Subcutaneous abdominal adipose tissue (tissue), 5 donors: ENCODE measurements around the gene MALRD1.

Experiments used
- H3K27ac ChIP-seq: one replicate; pipeline ENCODE4 v1.7.0; 2013; ENCODE audit warnings: low read depth, mild to moderate bottlenecking, inconsistent platforms, low read length, moderate library complexity
- H3K27me3 ChIP-seq, 5 donors: one replicate each; pipeline ENCODE4 v1.7.0; 2013; ENCODE audit warnings: low read length in 5 of 5, inconsistent platforms in 1 of 5; ENCODE audit not compliant: control insufficient read depth in 5 of 5, insufficient read depth in 4 of 5
- H3K36me3 ChIP-seq, 5 donors: one replicate each; pipeline ENCODE4 v1.7.0; 2013; ENCODE audit warnings: low read length in 5 of 5; ENCODE audit not compliant: control insufficient read depth in 5 of 5, insufficient read depth in 5 of 5
- H3K4me1 ChIP-seq, 5 donors: one replicate each; pipeline ENCODE4 v1.7.0; 2013; ENCODE audit warnings: low read length in 5 of 5, mild to moderate bottlenecking in 3 of 5, moderate library complexity in 1 of 5; ENCODE audit not compliant: control insufficient read depth in 5 of 5, insufficient read depth in 5 of 5
- H3K4me3 ChIP-seq, 5 donors: one replicate each; pipeline ENCODE4 v1.7.0; 2013; ENCODE audit warnings: low read length in 5 of 5, low read depth in 1 of 5
- H3K9ac ChIP-seq, 5 donors: one replicate each; pipeline ENCODE4 v1.7.0; 2013; ENCODE audit warnings: low read length in 5 of 5, mild to moderate bottlenecking in 4 of 5, moderate library complexity in 3 of 5
- H3K9me3 ChIP-seq, 5 donors: one replicate each; pipeline ENCODE4 v1.7.0; 2013; ENCODE audit warnings: low read length in 5 of 5; ENCODE audit not compliant: control insufficient read depth in 5 of 5
- donor health status: healthy.
- donor health status: healthy.
- donor health status: healthy.
- donor health status: healthy.
- donor health status: healthy.

MALRD1 gene

GRCh38 chr10:19451356-19451755 is 402.8 kb downstream of the MALRD1 start:
- Histone ChIP-seq H3K27me3 (no peaks in the 10 kb centered on the region), H3K9me3 (no peaks in the 10 kb centered on the region), H3K27ac (no peak overlapping the region), H3K36me3 (no peaks in the 10 kb centered on the region), H3K9ac (no peak overlapping the region), H3K4me3 (no peak overlapping the region), H3K4me1 (peaks cover 0 to 11% (median 0%) of the 10 kb centered on the region in 5 donors)

DNA sequence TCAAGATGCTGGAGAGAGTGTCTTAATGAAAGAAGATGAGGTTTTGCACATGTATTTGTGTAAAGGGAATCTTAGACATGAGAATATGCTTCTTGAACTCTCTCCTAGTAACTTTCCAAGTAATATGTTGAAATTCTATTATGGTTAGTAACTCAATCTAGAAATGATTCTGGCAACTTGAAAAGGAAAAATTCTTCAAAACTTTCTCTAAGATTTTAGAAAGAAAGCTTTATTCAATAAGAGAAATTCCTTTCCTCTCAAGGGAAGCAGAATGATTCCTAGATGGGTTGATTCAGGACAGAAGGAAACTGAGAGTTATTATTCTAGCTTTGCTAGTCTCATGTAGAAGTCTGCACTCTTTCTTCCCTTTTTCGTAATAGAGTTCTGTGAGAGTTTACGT is 403.3 kb downstream of the MALRD1 start:
- peak overlapping the region; percentile 3 for H3K27ac ChIP-seq
- H3K9ac ChIP-seq, result no peak overlapping the region
- no peaks in the 10 kb centered on the region for H3K36me3 ChIP-seq

GRCh38 chr10:19453967-19454366 is 405.4 kb downstream of the MALRD1 start:
- H3K4me3 ChIP-seq, result no peak overlapping the region
- H3K9ac ChIP-seq, result no peak overlapping the region
- H3K36me3 ChIP-seq, result no peaks in the 10 kb centered on the region
- no peaks in the 10 kb centered on the region for H3K27me3 ChIP-seq
- H3K4me1 ChIP-seq, result peaks cover 0 to 11% (median 0%) of the 10 kb centered on the region in 5 donors
- H3K27ac ChIP-seq, result no peak overlapping the region
- H3K9me3 ChIP-seq, result no peaks in the 10 kb centered on the region

More for the DNA sequence above, 403.3 kb downstream of the MALRD1 start:
- Histone ChIP-seq H3K9me3 (no peaks in the 10 kb centered on the region), H3K4me3 (no peak overlapping the region), H3K27me3 (no peaks in the 10 kb centered on the region), H3K4me1 (peaks cover 0 to 11% (median 0%) of the 10 kb centered on the region in 5 donors)

DNA sequence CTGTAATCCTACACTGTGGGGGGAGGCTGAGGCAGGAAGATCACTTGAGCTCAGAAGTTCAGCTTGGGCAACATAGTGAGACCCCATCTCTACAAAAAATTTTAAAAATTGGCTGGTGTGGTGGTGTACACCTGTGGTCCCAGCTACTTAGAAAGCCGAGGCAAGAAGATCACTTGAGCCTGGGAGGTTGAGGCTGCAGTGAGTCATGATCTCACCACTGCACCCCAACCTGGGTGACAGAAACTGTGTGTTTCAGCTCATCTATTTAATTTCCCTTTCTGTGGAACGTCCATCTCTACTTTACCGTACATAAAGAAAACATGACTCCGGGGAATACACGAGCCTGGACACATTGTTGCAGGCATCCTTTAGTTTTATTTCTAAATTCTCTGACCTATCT is 413.0 kb downstream of the MALRD1 start:
- Histone ChIP-seq H3K4me1 (no peaks in the 10 kb centered on the region), H3K9me3 (no peaks in the 10 kb centered on the region), H3K27me3 (no peaks in the 10 kb centered on the region), H3K36me3 (no peaks in the 10 kb centered on the region), H3K9ac (no peak overlapping the region), H3K4me3 (no peak overlapping the region), H3K27ac (no peak overlapping the region)

DNA sequence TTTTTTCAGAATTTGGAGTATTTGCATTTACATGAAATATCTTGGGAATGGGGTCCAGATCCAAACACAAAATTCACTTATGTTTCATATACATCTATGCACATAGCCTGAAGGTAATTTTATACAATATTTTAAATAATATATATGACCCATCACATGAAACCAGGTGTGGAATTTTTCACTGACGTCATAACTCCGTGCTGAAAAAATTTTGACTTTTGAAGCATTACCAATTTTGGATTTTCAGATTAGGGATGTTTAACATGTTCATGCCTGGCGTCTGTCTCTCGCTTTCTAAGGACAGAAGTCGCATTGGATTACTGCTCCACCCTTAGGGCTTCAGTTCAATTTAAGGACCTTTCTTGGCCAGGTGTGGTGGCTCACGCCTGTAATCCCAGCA is 418.1 kb downstream of the MALRD1 start:
- H3K9me3 ChIP-seq, result no peaks in the 10 kb centered on the region
- no peaks in the 10 kb centered on the region for H3K27me3 ChIP-seq
- H3K27ac ChIP-seq, result no peak overlapping the region
- H3K4me1 ChIP-seq, result no peaks in the 10 kb centered on the region
- H3K4me3 ChIP-seq, result no peak overlapping the region
- H3K9ac ChIP-seq, result no peak overlapping the region
- no peaks in the 10 kb centered on the region for H3K36me3 ChIP-seq

DNA sequence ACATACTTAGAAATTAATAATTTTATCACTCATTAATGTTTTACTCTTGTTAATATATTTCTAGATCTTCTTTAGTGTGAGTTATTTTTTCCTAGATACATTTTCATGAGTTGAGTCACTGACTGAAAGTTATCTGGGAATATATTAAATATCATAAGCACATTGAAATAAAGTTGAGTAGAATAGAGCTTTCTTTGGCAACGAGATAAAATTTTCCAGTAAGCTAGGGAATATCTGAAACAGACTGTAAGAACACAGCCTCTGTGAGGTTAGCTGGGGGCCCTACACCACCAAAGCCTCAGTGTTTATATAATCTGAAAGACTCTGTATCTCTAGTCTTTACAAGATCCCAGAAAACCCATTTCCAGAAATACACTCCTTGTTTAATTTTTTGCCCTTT is 419.8 kb downstream of the MALRD1 start:
- no peaks in the 10 kb centered on the region for H3K36me3 ChIP-seq
- H3K4me1 ChIP-seq, result no peaks in the 10 kb centered on the region
- H3K27ac ChIP-seq, result no peak overlapping the region
- H3K9me3 ChIP-seq, result no peaks in the 10 kb centered on the region
- H3K9ac ChIP-seq, result no peak overlapping the region
- H3K4me3 ChIP-seq, result no peak overlapping the region
- H3K27me3 ChIP-seq, result no peaks in the 10 kb centered on the region

DNA sequence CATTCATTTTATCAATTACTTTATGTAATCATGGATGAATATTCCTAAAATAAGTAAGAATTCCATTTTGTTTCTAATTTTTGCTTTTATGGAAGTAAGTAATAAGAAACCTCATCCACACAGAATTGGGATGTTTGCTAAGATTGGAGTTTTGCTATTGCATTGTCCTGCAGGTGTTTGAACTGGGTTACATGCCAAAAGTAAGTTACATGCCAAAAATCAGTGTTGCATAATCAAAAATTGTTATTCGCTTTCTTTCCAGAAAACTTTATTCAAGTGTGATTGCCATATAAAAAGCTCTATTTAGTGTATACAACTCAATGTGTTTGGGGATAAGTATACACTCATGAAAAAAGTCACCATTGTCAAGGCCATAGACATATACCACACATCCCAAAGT is 420.9 kb downstream of the MALRD1 start:
- no peak overlapping the region for H3K4me3 ChIP-seq
- no peaks in the 10 kb centered on the region for H3K36me3 ChIP-seq
- H3K27me3 ChIP-seq, result no peaks in the 10 kb centered on the region
- H3K4me1 ChIP-seq, result no peaks in the 10 kb centered on the region
- no peaks in the 10 kb centered on the region for H3K9me3 ChIP-seq
- H3K27ac ChIP-seq, result no peak overlapping the region
- H3K9ac ChIP-seq, result no peak overlapping the region

DNA sequence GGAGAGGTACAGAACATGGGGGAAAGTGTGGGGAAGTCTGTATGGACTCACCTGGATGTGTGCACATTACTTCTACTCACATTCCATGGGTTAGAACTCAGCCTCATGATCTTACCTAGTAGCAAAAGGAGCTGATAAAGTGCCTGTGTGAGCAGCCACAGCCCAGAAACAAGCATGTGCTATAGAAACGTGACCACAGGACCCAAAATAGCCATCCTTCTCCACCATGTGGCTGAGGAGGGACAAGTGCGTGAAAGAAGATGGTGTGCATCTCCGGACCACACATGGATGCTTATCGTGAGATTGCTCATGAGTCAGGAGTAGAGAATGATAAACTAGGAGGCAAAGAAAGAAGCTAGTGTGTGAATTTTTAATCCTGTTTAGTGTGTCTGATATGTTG is 431.3 kb downstream of the MALRD1 start:
- H3K36me3 ChIP-seq, result no peaks in the 10 kb centered on the region
- H3K9me3 ChIP-seq, result peaks cover 0 to 3% (median 0%) of the 10 kb centered on the region in 5 donors
- H3K9ac ChIP-seq, result no peak overlapping the region
- no peak overlapping the region for H3K27ac ChIP-seq
- H3K27me3 ChIP-seq, result no peaks in the 10 kb centered on the region
- no peaks in the 10 kb centered on the region for H3K4me1 ChIP-seq
- H3K4me3 ChIP-seq, result no peak overlapping the region

DNA sequence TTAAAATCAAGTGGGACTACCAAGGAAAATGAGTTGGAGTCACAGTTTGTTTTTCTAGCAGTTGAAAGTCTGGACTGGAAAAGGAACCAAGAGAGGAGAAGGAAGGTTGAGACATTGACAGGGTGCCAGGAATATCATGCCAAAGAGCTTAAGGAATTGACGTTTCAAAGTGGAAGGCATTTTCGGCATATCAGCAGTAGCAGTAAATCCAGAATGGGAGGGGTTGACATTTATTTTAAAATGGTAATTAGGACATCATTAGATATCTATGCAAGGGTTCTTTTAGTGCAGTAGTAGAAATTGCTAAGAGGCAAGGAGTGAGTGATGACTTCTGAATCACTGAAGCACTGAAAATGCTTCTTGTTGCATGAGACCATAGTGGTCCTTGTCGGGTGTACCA is 431.8 kb downstream of the MALRD1 start:
- peaks cover 0 to 3% (median 0%) of the 10 kb centered on the region in 5 donors for H3K9me3 ChIP-seq
- H3K36me3 ChIP-seq, result no peaks in the 10 kb centered on the region
- no peak overlapping the region for H3K4me3 ChIP-seq
- no peak overlapping the region for H3K27ac ChIP-seq
- no peak overlapping the region for H3K9ac ChIP-seq
- no peaks in the 10 kb centered on the region for H3K4me1 ChIP-seq
- no peaks in the 10 kb centered on the region for H3K27me3 ChIP-seq

GRCh38 chr10:19483421-19483820 is 434.8 kb downstream of the MALRD1 start:
- Histone ChIP-seq H3K27ac (no peak overlapping the region), H3K9me3 (peaks cover 0 to 3% (median 0%) of the 10 kb centered on the region in 5 donors), H3K4me1 (no peaks in the 10 kb centered on the region), H3K27me3 (no peaks in the 10 kb centered on the region), H3K36me3 (no peaks in the 10 kb centered on the region), H3K9ac (no peak overlapping the region), H3K4me3 (no peak overlapping the region)
